ENCODE results near the gene UST. TPM values are rescaled to one million over a fixed set of nuclear protein-coding genes. Genes with fewer than 3 reads are reported as not detected.
"Not testable (repeated sequence)": the region's sequence is repeated elsewhere in the genome, so short reads cannot be mapped to it uniquely, and the experiment has no call there.

UST gene
- total RNA-seq, 1 donor: 1.6 TPM

GRCh38 chr6:148830614-148831013 lies 83.8 kb downstream of the UST start:
- DNase-seq (ENCODE audit: low read depth in 2 of 3, low spot score in 2 of 3): no peak

- DNase-seq (ENCODE audit: low read depth in 2 of 3, low spot score in 2 of 3): no peak
Measured at GRCh38 chr6:148831064-148831463, 84.2 kb downstream of the UST start.

- no peak for DNase-seq (ENCODE audit: low read depth in 2 of 3, low spot score in 2 of 3)
Measured at GRCh38 chr6:148831531-148831930, 84.7 kb downstream of the UST start.

- no peak for DNase-seq (ENCODE audit: low read depth in 2 of 3, low spot score in 2 of 3)
Measured at GRCh38 chr6:148835920-148836441, 89.2 kb downstream of the UST start.

- no peak for DNase-seq (ENCODE audit: low read depth in 2 of 3, low spot score in 2 of 3)
Measured at GRCh38 chr6:148836751-148837150, 89.9 kb downstream of the UST start.

GRCh38 chr6:148837941-148838340 lies 91.1 kb downstream of the UST start:
- DNase-seq (ENCODE audit: low read depth in 2 of 3, low spot score in 2 of 3): no peak

GRCh38 chr6:148839044-148839443 lies 92.2 kb downstream of the UST start:
- no peak for DNase-seq (ENCODE audit: low read depth in 2 of 3, low spot score in 2 of 3)

- DNase-seq (ENCODE audit: low read depth in 2 of 3, low spot score in 2 of 3): no peak
Measured at GRCh38 chr6:148840256-148840655, 93.4 kb downstream of the UST start.

GRCh38 chr6:148842296-148843019 lies 95.6 kb downstream of the UST start:
- no peak for DNase-seq (ENCODE audit: low read depth in 2 of 3, low spot score in 2 of 3)

- DNase-seq (ENCODE audit: low read depth in 2 of 3, low spot score in 2 of 3): no peak
Measured at GRCh38 chr6:148845464-148845863, 98.6 kb downstream of the UST start.

GRCh38 chr6:148846778-148847761 lies 100.2 kb downstream of the UST start:
- no peak for DNase-seq (ENCODE audit: low read depth in 2 of 3, low spot score in 2 of 3)

- DNase-seq (ENCODE audit: low read depth in 2 of 3, low spot score in 2 of 3): no peak
Measured at GRCh38 chr6:148848915-148849314, 102.1 kb downstream of the UST start.

GRCh38 chr6:148849449-148849848 lies 102.6 kb downstream of the UST start:
- peak in 1 of 3 donors; percentile 41 for DNase-seq (ENCODE audit: low read depth in 2 of 3, low spot score in 2 of 3)

GRCh38 chr6:148850964-148851363 lies 104.1 kb downstream of the UST start:
- no peak for DNase-seq (ENCODE audit: low read depth in 2 of 3, low spot score in 2 of 3)

- DNase-seq (ENCODE audit: low read depth in 2 of 3, low spot score in 2 of 3): no peak
Measured at GRCh38 chr6:148851683-148852556, 105.1 kb downstream of the UST start.

- no peak for DNase-seq (ENCODE audit: low read depth in 2 of 3, low spot score in 2 of 3)
Measured at GRCh38 chr6:148852688-148853087, 105.9 kb downstream of the UST start.

GRCh38 chr6:148853113-148853512 lies 106.3 kb downstream of the UST start:
- DNase-seq (ENCODE audit: low read depth in 2 of 3, low spot score in 2 of 3): not testable (repeated sequence)

- peak in 2 of 3 donors; percentile 48 to 81 for DNase-seq (ENCODE audit: low read depth in 2 of 3, low spot score in 2 of 3)
Measured at GRCh38 chr6:148854096-148854495, 107.3 kb downstream of the UST start.

- peak in 2 of 3 donors; percentile 21 to 36 for DNase-seq (ENCODE audit: low read depth in 2 of 3, low spot score in 2 of 3)
Measured at GRCh38 chr6:148854992-148855391, 108.2 kb downstream of the UST start.

GRCh38 chr6:148855744-148856143 lies 108.9 kb downstream of the UST start:
- DNase-seq (ENCODE audit: low read depth in 2 of 3, low spot score in 2 of 3): no peak
